EL (cell line): Measurements from ENCODE around the gene MGMT.

Experiments used
- DNase-seq: peaks from one replicate; pipeline ENCODE4 v3.0.0-alpha.2; 2016

Gene MGMT

DNA sequence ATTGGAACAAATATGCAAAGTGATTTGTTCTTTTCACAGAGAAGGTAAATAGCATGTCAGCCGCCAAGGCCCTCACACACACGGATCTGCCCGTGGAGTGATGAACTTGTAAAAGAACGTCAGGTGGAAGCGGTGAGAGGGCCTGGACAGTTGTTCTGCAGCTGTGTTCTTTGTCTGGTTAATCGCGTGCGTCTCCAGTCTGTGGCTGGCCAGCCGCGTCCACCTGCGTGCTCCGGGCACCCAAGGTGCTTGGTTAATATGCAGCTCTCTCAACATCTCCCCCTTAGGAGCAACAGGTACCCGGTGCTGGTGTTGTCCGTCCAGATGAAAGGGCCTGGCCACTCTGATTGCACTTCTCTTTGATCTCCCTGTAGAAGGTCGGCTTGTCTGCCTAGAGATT is 162.9 kb downstream of the MGMT start:
- no peak for DNase-seq

DNA sequence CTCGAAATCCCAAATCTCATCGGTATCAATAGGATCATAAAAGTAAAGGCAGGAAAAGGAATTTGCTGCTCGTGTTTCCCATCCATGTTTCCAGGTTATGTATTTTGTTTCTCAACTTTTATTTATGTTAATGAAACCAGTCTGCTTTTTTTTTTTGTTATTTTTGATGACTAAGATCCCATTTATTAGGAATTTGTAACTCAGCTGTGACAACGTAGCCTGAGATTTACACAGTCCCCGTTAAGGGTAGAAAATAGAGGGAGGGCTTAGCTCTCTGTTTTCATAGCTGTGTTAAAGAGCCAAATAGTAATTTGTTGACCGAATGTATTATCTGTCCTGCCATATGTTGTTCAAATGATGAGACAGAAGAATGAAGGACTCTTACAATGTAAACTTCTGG is 164.0 kb downstream of the MGMT start:
- peak; percentile 26 for DNase-seq

DNA sequence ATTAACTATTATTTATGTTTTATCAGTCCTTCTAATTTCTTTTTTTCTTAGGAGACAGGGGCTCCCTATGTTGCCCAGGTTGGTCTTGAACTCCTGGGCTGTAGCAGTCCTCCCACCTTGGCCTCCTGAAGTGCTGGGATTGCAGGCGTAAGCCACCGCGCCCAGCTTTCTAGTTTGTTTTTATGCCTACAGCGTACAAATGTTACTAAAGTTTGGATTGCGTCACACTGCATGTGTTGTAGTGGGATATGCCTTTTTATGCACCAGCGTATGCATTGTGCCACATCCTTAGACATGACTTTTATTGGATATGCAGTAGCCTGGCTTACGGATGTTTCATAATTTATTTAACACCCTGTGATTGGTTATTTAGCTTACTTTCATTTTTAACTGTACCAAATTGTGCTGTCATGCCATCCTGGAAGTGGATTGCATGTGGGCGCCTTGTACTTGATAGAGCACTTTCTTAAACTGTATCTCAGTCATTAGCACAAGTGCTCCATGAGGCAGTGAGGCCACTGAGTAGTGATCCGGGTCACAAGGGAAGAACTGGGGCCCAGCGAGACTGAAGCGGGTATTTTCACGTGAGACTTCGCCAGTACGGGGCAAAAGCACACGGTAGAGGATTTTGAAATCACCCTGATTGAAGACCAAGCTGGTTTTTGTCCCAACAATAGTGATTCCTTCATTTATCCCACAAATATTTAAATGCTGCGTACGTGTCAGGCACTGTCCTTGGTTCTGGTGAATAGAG is 165.0 kb downstream of the MGMT start:
- DNase-seq, result no peak

DNA sequence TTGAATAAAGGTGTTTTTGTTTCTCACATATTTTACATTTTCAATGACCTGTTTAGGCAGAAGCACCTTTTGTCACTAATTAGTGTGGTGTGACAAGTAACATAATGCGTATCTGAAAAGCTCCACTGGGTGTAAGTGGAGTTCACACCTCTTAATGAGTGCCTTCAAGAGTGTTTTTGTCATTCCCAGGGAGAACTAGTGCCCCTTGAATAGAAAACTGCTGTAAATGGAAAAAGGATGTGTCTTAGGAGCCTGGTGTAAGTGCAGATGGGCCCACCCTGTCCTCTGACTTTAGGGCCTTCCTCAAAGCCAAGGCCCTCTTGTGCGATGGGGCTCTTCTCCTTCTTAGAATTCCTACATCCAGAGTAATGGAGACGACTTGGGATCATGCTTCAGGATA is 170.0 kb downstream of the MGMT start:
- DNase-seq, result no peak

GRCh38 chr10:129637846-129638245 is 170.8 kb downstream of the MGMT start:
- no peak for DNase-seq

DNA sequence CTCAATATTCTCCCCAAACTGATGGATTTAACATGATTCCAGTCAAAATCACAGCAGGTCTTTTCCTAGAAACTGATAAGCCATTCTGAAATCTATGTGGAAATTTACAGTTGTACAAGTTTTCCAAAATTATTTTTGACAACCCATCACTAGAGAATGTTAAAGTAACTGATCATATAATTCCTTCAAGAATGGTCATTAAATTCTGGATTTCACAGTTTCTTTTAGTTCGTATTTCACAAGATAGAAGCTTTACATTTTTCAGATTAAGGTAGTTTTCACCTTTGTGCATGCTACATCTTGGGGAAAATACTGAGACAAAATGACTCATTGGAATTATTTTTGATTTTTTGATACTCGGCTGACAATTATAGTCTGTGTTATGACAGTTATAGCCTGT is 174.3 kb downstream of the MGMT start:
- DNase-seq, result no peak

- no peak for DNase-seq
Observed at GRCh38 chr10:129641982-129642381, 174.9 kb downstream of the MGMT start.

GRCh38 chr10:129642427-129642826 is 175.4 kb downstream of the MGMT start:
- DNase-seq, result peak; percentile 31

DNA sequence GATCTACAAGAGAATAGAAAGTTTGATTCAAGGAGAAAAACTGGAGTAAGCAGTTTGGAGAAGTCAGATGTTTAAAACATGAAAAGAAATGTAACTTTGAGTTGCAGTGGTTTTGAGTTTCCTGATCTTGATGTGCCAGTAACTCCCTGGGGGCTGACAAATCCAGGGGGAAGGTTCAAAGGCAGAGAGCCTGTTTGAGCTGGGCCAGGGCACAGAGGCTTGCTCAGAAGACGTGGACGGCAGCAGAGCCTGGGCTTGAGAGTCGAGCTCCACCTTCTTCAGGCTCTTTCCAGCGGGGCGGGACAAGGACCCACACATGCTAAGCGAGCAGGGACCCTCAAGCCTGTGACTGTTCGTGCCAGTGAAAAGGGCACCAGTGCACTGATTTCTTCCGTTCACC is 176.2 kb downstream of the MGMT start:
- DNase-seq, result no peak

DNA sequence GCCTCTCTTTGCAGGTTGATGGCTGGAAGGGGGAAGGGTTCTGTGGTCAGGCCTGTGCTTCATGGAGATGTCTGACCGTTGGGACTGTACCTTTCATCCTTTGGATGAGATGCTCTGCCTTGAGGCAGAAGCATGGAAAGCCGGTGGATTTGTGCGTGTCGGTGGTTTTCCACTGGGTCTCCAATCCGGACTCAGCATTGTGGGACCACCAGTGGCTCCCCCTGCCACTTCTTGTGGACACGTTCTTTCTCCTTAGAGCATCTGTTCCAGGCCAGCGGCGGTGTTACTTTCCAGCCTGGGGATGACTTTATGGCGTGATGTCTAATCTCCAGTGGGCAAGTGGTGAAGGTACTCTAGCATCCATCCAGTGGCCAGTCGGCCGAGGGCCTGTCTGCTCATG is 178.4 kb downstream of the MGMT start:
- no peak for DNase-seq

DNA sequence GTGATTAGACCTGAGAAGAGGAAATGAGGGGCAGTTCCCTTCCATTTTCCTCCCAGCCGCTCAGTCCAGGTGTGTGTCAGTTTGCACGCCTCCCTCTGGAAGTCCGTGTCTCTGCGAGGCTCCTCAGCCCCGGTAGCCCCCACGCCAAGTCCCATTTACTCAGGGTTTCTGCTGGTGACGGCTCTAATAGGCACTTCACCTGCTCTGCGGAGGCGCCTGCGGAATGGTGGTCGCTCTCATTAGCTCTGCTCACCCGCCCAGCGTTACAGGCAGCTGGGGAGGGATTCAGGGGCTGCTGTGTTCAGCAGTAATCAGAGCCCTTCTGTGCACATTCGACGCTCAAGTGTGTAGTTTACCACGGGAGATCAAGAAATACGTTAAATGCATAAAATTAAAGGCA is 179.9 kb downstream of the MGMT start:
- DNase-seq, result no peak

GRCh38 chr10:129647590-129647989 is 180.5 kb downstream of the MGMT start:
- DNase-seq, result no peak

GRCh38 chr10:129648856-129649255 is 181.8 kb downstream of the MGMT start:
- DNase-seq, result no peak

GRCh38 chr10:129652021-129652420 is 185.0 kb downstream of the MGMT start:
- DNase-seq, result no peak

DNA sequence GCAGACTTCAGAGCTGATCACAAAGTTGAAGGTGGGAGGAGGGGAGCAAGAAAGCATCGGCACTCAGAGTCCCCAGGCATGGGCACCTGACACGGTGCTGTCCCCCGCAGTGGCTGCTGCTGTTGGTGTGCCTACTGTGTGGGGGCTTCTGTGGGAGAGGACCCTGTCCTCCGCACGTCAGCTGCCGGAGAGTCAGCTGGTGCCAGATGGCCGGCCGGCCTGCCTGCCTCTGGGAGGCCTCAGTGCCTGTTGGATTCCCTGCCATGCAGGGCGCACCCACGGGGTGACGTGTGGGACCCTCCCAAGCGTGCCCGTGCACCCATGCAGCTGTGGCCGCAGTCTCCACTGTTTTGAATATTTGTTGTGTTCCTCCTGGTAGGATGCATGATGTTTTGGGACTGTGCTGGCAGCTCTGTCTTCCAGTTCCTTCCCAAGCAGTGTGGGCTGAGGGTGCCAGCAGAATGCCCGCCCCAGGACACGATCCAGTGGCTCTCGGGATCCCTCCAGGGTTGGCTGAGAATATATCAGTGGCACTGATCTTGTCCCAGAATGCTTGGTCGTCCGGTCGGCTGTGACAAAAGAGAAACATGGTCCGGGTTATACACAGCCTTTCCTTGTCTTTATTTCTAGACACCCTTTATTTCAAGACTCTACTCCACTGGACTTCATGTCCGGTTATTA is 185.6 kb downstream of the MGMT start:
- no peak for DNase-seq

GRCh38 chr10:129653428-129653827 is 186.4 kb downstream of the MGMT start:
- no peak for DNase-seq

GRCh38 chr10:129653861-129654260 is 186.8 kb downstream of the MGMT start:
- no peak for DNase-seq

DNA sequence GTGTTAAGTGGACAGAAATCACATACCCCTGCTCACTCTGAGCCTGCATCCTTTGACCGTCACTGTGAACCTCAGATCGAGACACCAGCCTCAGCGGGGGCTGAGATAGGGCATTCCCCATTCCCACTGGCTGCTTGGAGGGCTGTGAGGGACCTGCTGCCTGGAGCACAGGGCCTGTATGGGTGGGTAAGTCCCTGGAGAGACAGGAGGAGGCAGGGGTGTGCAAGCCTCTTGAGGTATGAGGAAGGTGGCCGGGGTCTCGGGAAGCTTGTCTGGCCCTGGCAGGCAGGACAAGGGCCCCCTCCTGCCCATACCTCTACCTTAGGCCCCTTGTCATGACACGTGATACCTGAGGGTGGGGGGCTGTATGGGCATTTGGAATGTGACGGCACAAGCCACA is 187.4 kb downstream of the MGMT start:
- DNase-seq, result no peak

DNA sequence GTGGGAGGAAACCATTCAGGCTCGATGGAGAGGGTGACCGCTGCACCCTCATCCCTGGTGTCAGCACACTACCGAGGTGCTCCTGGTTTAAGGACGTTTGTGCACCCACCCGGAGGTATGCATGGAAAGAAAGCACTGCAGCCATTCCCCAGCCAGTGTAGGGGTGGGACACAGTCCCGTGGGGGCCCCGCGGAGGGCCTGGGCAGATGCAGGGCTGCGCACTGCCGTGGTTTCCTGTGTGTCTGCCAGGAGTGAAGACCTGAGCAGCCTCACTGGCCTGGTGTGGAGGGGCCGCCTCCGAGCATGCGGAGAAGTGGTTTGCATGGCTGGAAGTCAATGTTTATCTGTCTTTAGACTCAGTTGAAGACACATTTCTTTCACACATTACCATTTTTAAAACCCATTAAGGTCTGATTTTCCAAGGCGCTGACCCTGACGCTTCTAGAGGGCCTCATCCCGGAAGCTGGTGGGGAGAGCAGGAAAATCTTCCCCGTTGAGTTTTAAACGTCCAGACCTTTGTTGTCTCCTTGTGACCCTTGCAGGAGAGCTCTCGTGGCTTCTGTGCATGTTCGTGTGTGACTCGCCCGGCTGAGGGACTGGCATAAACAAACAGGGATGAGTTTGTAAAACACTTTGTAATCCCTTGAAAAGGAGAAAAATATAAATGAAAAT is 188.1 kb downstream of the MGMT start:
- DNase-seq, result no peak

GRCh38 chr10:129655679-129656031 is 188.6 kb downstream of the MGMT start:
- DNase-seq, result no peak

- no peak for DNase-seq
Observed at GRCh38 chr10:129656642-129657041, 189.6 kb downstream of the MGMT start.

GRCh38 chr10:129657297-129658017 is 190.4 kb downstream of the MGMT start:
- DNase-seq, result no peak

GRCh38 chr10:129658376-129659072 is 191.5 kb downstream of the MGMT start:
- DNase-seq, result no peak
